Measurements from ENCODE around the gene LAPTM4A.

- no peak for TF ChIP-seq CTCF (IDR thresholded peaks at IDR 0.05; ENCODE audit: poor library complexity)
- no peak for TF ChIP-seq EZH2phosphoT487 (IDR thresholded peaks at IDR 0.05; ENCODE audit: low read depth, severe bottlenecking, unreplicated experiment)
- TF ChIP-seq EZH2 (IDR thresholded peaks at IDR 0.05; ENCODE audit: borderline replicate concordance): no peak
These were observed 29.5 kb upstream of the LAPTM4A start for GRCh38 chr2:20080839-20081415.
